B cell (primary cell): Measurements from ENCODE around the gene APCDD1L. TPM values are rescaled to one million over a fixed set of nuclear protein-coding genes. Genes with fewer than 3 reads are reported as not detected.

Experiments used
- ATAC-seq: fragments of 200-7000 bp; cut with Tn5 transposase; one replicate; pipeline ENCODE4 v1.10.0; 2021; ENCODE audit warnings: low read depth, mild to moderate bottlenecking, moderate number of reproducible peaks, moderate library complexity
- CTCF ChIA-PET: fragments of 350-600 bp; sonication (Branson Sonifier 250); formaldehyde crosslinking; loops from one replicate; lab custom pipeline; 2021; ENCODE audit warnings: antibody characterized with exemption, inconsistent platforms; lab: Charles Lee
- POLR2A ChIA-PET: fragments of 350-600 bp; sonication (Branson Sonifier 250); formaldehyde crosslinking; loops from one replicate; lab custom pipeline; 2021; ENCODE audit warnings: antibody characterized with exemption; lab: Charles Lee
- DNase-seq: peaks from one replicate; pipeline ENCODE4 v3.0.0; 2013
- H2AFZ ChIP-seq: 2 replicates; pipeline ENCODE4 v1.6.1; 2012; ENCODE audit warnings: mild to moderate bottlenecking, low read depth, low read length; ENCODE audit not compliant: insufficient read depth, poor library complexity, severe bottlenecking
- H3K27ac ChIP-seq, 2 donors: 1 replicate in 1 of 2; 2 replicates in 1 of 2; pipeline ENCODE4 v1.5.1; 2012 to 2013; ENCODE audit warnings: low read length in 2 of 2, mild to moderate bottlenecking in 2 of 2, moderate library complexity in 1 of 2
- H3K27me3 ChIP-seq, 4 experiments: fragments of 200-600 bp in 1 of 4; sonication (generic) in 1 of 4; replicated peaks in 1 of 4; 1 replicate in 2 of 4; 2 replicates in 2 of 4; pipeline versions ENCODE4 v1.6.1 to v1.7.0; 2013 to 2016; ENCODE audit warnings: low read length in 3 of 4, mild to moderate bottlenecking in 2 of 4, mixed read lengths in 1 of 4, moderate library complexity in 1 of 4; ENCODE audit not compliant: insufficient read depth in 4 of 4, control insufficient read depth in 3 of 4; ENCODE audit errors: control extremely low read depth in 1 of 4
- H3K36me3 ChIP-seq, 2 experiments: replicated peaks in 1 of 2; 1 replicate in 1 of 2; 2 replicates in 1 of 2; pipeline versions ENCODE4 v1.6.1 to v1.7.1; 2013; ENCODE audit warnings: low read length in 1 of 2; ENCODE audit not compliant: insufficient read depth in 2 of 2, control insufficient read depth in 1 of 2; ENCODE audit errors: control extremely low read depth in 1 of 2, extremely low read depth in 1 of 2
- H3K4me1 ChIP-seq, 2 donors: fragments of 200-600 bp in 1 of 2; sonication (generic) in 1 of 2; 1 replicate in 1 of 2; 2 replicates in 1 of 2; pipeline versions ENCODE4 v1.5.1 to v1.6.1; 2013 to 2017; ENCODE audit warnings: low read length in 2 of 2; ENCODE audit not compliant: control insufficient read depth in 2 of 2, insufficient read depth in 2 of 2
- H3K4me2 ChIP-seq: replicated peaks from 2 replicates; pipeline ENCODE3; 2012; ENCODE audit warnings: mild to moderate bottlenecking, low read depth, low read length; ENCODE audit not compliant: poor library complexity, severe bottlenecking
- H3K4me3 ChIP-seq, 5 experiments: fragments of 200-600 bp in 1 of 5; sonication (generic) in 1 of 5; 1 replicate in 3 of 5; 2 replicates in 2 of 5; pipeline versions ENCODE4 v1.5.1 to v1.7.0; 2011 to 2016; ENCODE audit warnings: low read length in 4 of 5, mild to moderate bottlenecking in 4 of 5, low read depth in 2 of 5, control low read depth in 1 of 5, moderate library complexity in 1 of 5; ENCODE audit not compliant: insufficient read depth in 1 of 5; ENCODE audit errors: control extremely low read depth in 1 of 5, extremely low read depth in 1 of 5
- H3K79me2 ChIP-seq: fragments of 200-600 bp; sonication (generic); one replicate; pipeline ENCODE4 v1.6.0; 2016; ENCODE audit warnings: low read length; ENCODE audit not compliant: control insufficient read depth, insufficient read depth
- H3K9ac ChIP-seq: fragments of 200-600 bp; sonication (generic); 2 replicates; pipeline ENCODE4 v1.6.1; 2017; ENCODE audit warnings: mild to moderate bottlenecking, low read length, moderate library complexity
- H3K9me3 ChIP-seq, 3 donors: one replicate each; pipeline versions ENCODE4 v1.6.1 to v1.7.1; 2013; ENCODE audit warnings: low read length in 2 of 3; ENCODE audit not compliant: control insufficient read depth in 2 of 3, insufficient read depth in 1 of 3; ENCODE audit errors: control extremely low read depth in 1 of 3
- H4K20me1 ChIP-seq: 2 replicates; pipeline ENCODE4 v1.6.0; 2012; ENCODE audit warnings: mild to moderate bottlenecking, low read length; ENCODE audit not compliant: insufficient read depth, control insufficient read depth, poor library complexity, severe bottlenecking
- H3K27ac Mint-ChIP-seq: one replicate; pipeline ENCODE4 v1.8.0; 2021; ENCODE audit warnings: mixed read lengths
- H3K27me3 Mint-ChIP-seq: one replicate; pipeline ENCODE4 v1.8.0; 2021; ENCODE audit warnings: mixed read lengths
- H3K4me1 Mint-ChIP-seq: one replicate; pipeline ENCODE4 v1.8.0; 2021; ENCODE audit warnings: mixed read lengths
- H3K4me3 Mint-ChIP-seq: one replicate; pipeline ENCODE4 v1.8.0; 2021; ENCODE audit warnings: mixed read lengths
- H3K9me3 Mint-ChIP-seq: one replicate; pipeline ENCODE4 v1.8.0; 2022; ENCODE audit warnings: mixed read lengths; ENCODE audit not compliant: insufficient read depth
- CTCF ChIP-seq: fragments of 200-600 bp; IDR thresholded peaks from one replicate; pipeline ENCODE4 v1.8.0; 2022; ENCODE audit warnings: antibody characterized with exemption, mild to moderate bottlenecking
- EZH2 ChIP-seq: IDR thresholded peaks from 2 replicates; pipeline ENCODE4 v1.6.1; 2012; ENCODE audit warnings: borderline replicate concordance, low read depth, mild to moderate bottlenecking, moderate library complexity, low read length; ENCODE audit not compliant: insufficient read depth, poor library complexity, severe bottlenecking
- WGBS: methylation state at CpG from one replicate; pipeline ENCODE4 v1.1.5; 2013; ENCODE audit warnings: missing lambda C conversion rate; ENCODE audit not compliant: insufficient coverage; 5-methylcytosine and 5-hydroxymethylcytosine counted together
- intact Hi-C: fragments of 100-400 bp; cut with micrococcal nuclease; formaldehyde crosslinking; loops from one replicate; pipeline ENCODE4 v1.10.0; 2022
- polyA minus RNA-seq: library from RNA; depleted of rRNA, polyadenylated mRNA; stranded (reverse); fragments of >200 nt; gene quantifications from 2 replicates; pipeline ENCODE4 v1.2.3, GENCODE V29; 2012
- polyA plus RNA-seq: library from polyadenylated mRNA; depleted of rRNA; stranded (reverse); fragments of >200 nt; gene quantifications from 2 replicates; pipeline ENCODE4 v1.2.3, GENCODE V29; 2012
- total RNA-seq, 2 donors: library from RNA; stranded (reverse); fragments of 120-200 nt in 1 of 2; gene quantifications; 1 replicate in 1 of 2; 2 replicates in 1 of 2; pipeline versions ENCODE4 v1.2.3 to v1.2.4, GENCODE V29; 2013 to 2022

The APCDD1L gene
- not detected in 2 replicates for total RNA-seq
- total RNA-seq (2013) = 0.12 TPM
- polyA plus RNA-seq = not detected in 2 replicates
- not detected in 2 replicates for polyA minus RNA-seq

GRCh38 chr20:58515233-58516212, at the start of gene APCDD1L:
Gene APCDD1L (minus strand): TSS chr20:58515399. CDS start chr20:58514707, 692 bp downstream.
- H3K79me2 ChIP-seq = no peaks in the 10 kb centered on the region
- intact Hi-C loops = no loop called here
- H3K4me3 ChIP-seq = no peak within 1 kb of the TSS
- H3K9me3 ChIP-seq = peaks cover 0 to 2% (median 0%) of the 10 kb centered on the region in 3 donors
- peaks cover 0 to 32% (median 6%) of the 10 kb centered on the region in 4 experiments for H3K27me3 ChIP-seq
- ChIA-PET POLR2A (no interaction called here), CTCF (no interaction called here)
- no peak within 1 kb of the TSS for H3K9ac ChIP-seq
- DNase-seq = no peak
- H3K4me2 ChIP-seq = no peak within 1 kb of the TSS
- no peak for ATAC-seq
- H3K4me3 Mint-ChIP-seq = no peak within 1 kb of the TSS
- 30% methylated on average over 21 of the region's 28 CpGs for WGBS
- no peaks in the 10 kb centered on the region for H3K4me1 ChIP-seq
- no peak within 1 kb of the TSS for H3K27ac Mint-ChIP-seq
- H3K27ac ChIP-seq = no peak within 1 kb of the TSS
- H2AFZ ChIP-seq = no peak within 1 kb of the TSS
- H4K20me1 ChIP-seq = no peaks in the 10 kb centered on the region
- H3K9me3 Mint-ChIP-seq = no peaks in the 10 kb centered on the region
- no peak for TF ChIP-seq EZH2
- no peak for TF ChIP-seq CTCF
- H3K27me3 Mint-ChIP-seq = peaks cover 47% of the 10 kb centered on the region
- H3K36me3 ChIP-seq = no peaks in the 10 kb centered on the region
- no peaks in the 10 kb centered on the region for H3K4me1 Mint-ChIP-seq

- H4K20me1 ChIP-seq = no peaks in the 10 kb centered on the region
- Mint-ChIP-seq H3K9me3 (peaks cover 2% of the 10 kb centered on the region), H3K27ac (no peak overlapping the region), H3K27me3 (peaks cover 19% of the 10 kb centered on the region), H3K4me1 (no peaks in the 10 kb centered on the region), H3K4me3 (no peak overlapping the region)
- H3K9me3 ChIP-seq = peaks cover 0 to 3% (median 0%) of the 10 kb centered on the region in 3 donors
- DNase-seq = no peak
- no peak overlapping the region for H3K4me2 ChIP-seq
- no peak overlapping the region for H3K27ac ChIP-seq
- no peak overlapping the region for H3K4me3 ChIP-seq
- 97% methylated on average over 7 of the region's 7 CpGs for WGBS
- TF ChIP-seq CTCF = no peak
- no peak for TF ChIP-seq EZH2
- intact Hi-C loops = no loop called here
- ChIA-PET POLR2A (no interaction called here), CTCF (no interaction called here)
- H3K4me1 ChIP-seq = no peaks in the 10 kb centered on the region
- H3K36me3 ChIP-seq = no peaks in the 10 kb centered on the region
- no peak for ATAC-seq
- no peaks in the 10 kb centered on the region for H3K27me3 ChIP-seq
- H3K79me2 ChIP-seq = no peaks in the 10 kb centered on the region
- no peak overlapping the region for H2AFZ ChIP-seq
- no peak overlapping the region for H3K9ac ChIP-seq
These were observed 44.1 kb upstream of the APCDD1L start for GRCh38 chr20:58559368-58559729.
